Kidney (tissue), 14 donors: ENCODE results near the gene MRPL23. TPM values are rescaled to one million over a fixed set of nuclear protein-coding genes. Genes with fewer than 3 reads are reported as not detected.

ENCODE experiments used
- DNase-seq, 5 donors: peaks; one replicate each; pipeline ENCODE4 v3.0.0-alpha.2; 2013 to 2020
- FAIRE-seq: peaks from 2 replicates; lab custom pipeline; 2012; peaks lifted over from hg19 to GRCh38; lab: Jason Lieb, UNC
- H3K27ac ChIP-seq, 2 donors: one replicate each; pipeline ENCODE4 v1.7.0; 2013; ENCODE audit warnings: low read depth in 2 of 2, low read length in 2 of 2, inconsistent platforms in 1 of 2
- H3K27me3 ChIP-seq: one replicate; pipeline ENCODE4 v1.7.1; 2013; ENCODE audit warnings: low read length, inconsistent platforms; ENCODE audit not compliant: control insufficient read depth, insufficient read depth
- H3K36me3 ChIP-seq, 3 donors: one replicate each; pipeline versions ENCODE4 v1.7.0 to v1.7.1; 2013; ENCODE audit warnings: low read length in 3 of 3, control low read depth in 1 of 3, inconsistent platforms in 1 of 3; ENCODE audit not compliant: insufficient read depth in 3 of 3, control insufficient read depth in 2 of 3
- H3K4me1 ChIP-seq, 3 donors: one replicate each; pipeline versions ENCODE4 v1.7.0 to v1.7.1; 2013; ENCODE audit warnings: low read length in 3 of 3, inconsistent platforms in 1 of 3, low read depth in 1 of 3; ENCODE audit not compliant: control insufficient read depth in 2 of 3, insufficient read depth in 2 of 3
- H3K4me3 ChIP-seq, 3 donors: one replicate each; pipeline versions ENCODE4 v1.7.0 to v1.8.1; 2013; ENCODE audit warnings: low read length in 3 of 3, control low read depth in 1 of 3, inconsistent platforms in 1 of 3
- H3K9ac ChIP-seq, 3 donors: one replicate each; pipeline versions ENCODE4 v1.7.0 to v1.7.1; 2013; ENCODE audit warnings: low read length in 3 of 3, control low read depth in 1 of 3, inconsistent platforms in 1 of 3
- H3K9me3 ChIP-seq, 3 donors: one replicate each; pipeline versions ENCODE4 v1.7.0 to v1.7.1; 2013; ENCODE audit warnings: low read length in 3 of 3, control low read depth in 1 of 3, inconsistent platforms in 1 of 3; ENCODE audit not compliant: control insufficient read depth in 2 of 3, insufficient read depth in 1 of 3
- intact Hi-C: fragments of 100-400 bp; cut with DNase I; formaldehyde crosslinking; loops from one replicate; pipeline ENCODE4 v1.11.1; 2022
- polyA plus RNA-seq: library from polyadenylated mRNA; stranded (reverse); fragments of 350-450 nt; fragmentation: Illumina TruSeq; extraction: RNeasy Lipid Tissue Mini Kit (QIAGEN cat#74804); gene quantifications from one replicate; pipeline ENCODE4 v1.2.3, GENCODE V29; 2014; ENCODE audit warnings: low read depth, low replicate concordance; ENCODE audit not compliant: insufficient read depth
- total RNA-seq: library from RNA; stranded (reverse); fragmentation: NEBNext Ultra II Directional; extraction: Animal tissue kit (Norgen Biotek cat#: 25700); gene quantifications from one replicate; pipeline ENCODE4 v1.2.1, GENCODE V29; 2021
- TF ChIP-seq, protein P1 (sequence below): IDR thresholded peaks from 3 replicates; pipeline ENCODE4 v1.5.1; 2012; ENCODE audit warnings: mild to moderate bottlenecking, moderate library complexity, borderline replicate concordance; ENCODE audit not compliant: insufficient read depth; ENCODE audit errors: extremely low read depth
- donor health status: control.
- donor health status: control.
- donor health status: control.
- donor health status: control.
- donor health status: control.
- donor health status: DM: yes; HTN: yes; CAD: no.
- donor health status: Normal renal cell carcinoma (clear cell type).

The MRPL23 gene
- total and polyA plus RNA-seq, 2 donors from 2014 or later, result 45.9 to 183 TPM

DNA sequence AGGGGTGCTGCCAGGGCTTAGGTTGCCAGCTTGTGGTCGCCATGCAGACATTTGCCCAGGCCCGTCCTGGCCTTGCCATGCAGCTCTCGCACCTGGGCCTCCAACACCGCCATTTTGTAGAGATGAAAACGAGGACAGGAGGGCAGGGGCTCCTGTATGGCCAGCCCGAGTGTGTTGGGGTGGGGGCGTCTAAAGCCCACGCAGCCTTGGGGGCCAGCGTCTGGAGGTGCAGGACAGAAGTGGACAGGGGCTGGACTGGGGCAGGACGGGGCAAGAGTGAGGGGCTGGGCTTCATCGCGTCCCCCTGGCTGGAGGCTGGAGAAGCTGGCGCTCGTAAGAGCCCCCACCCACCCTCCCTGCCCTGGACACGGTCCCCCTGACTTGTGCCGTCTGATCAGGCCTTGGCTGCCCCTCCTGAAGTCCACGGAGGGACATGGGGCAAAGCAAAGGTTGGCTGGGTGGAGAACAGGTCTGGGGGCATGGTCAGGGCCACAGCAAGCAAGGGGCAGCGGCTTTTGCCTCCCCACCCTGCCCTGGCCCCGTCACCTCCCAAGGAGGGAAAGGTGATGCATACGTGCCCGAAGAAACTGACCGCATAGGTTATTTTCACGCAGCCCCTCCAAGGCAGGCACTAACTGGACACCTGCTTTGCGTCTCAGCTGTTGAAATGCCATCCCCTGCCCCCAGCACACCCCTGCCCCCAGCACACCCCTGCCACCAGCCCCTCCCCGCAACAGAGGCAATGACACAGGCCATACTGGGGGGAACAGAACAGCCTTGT, 26.8 kb upstream of the MRPL23 start:
- Histone ChIP-seq H3K4me3 (no peak overlapping the region), H3K4me1 (no peaks in the 10 kb centered on the region), H3K36me3 (no peaks in the 10 kb centered on the region), H3K27ac (no peak overlapping the region), H3K27me3 (no peaks in the 10 kb centered on the region), H3K9ac (no peak overlapping the region), H3K9me3 (no peaks in the 10 kb centered on the region)
- intact Hi-C loops, result no loop called here
- FAIRE-seq, result no peak
- TF ChIP-seq, protein P1, sequence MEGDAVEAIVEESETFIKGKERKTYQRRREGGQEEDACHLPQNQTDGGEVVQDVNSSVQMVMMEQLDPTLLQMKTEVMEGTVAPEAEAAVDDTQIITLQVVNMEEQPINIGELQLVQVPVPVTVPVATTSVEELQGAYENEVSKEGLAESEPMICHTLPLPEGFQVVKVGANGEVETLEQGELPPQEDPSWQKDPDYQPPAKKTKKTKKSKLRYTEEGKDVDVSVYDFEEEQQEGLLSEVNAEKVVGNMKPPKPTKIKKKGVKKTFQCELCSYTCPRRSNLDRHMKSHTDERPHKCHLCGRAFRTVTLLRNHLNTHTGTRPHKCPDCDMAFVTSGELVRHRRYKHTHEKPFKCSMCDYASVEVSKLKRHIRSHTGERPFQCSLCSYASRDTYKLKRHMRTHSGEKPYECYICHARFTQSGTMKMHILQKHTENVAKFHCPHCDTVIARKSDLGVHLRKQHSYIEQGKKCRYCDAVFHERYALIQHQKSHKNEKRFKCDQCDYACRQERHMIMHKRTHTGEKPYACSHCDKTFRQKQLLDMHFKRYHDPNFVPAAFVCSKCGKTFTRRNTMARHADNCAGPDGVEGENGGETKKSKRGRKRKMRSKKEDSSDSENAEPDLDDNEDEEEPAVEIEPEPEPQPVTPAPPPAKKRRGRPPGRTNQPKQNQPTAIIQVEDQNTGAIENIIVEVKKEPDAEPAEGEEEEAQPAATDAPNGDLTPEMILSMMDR, result no peak
- no peak for DNase-seq

DNA sequence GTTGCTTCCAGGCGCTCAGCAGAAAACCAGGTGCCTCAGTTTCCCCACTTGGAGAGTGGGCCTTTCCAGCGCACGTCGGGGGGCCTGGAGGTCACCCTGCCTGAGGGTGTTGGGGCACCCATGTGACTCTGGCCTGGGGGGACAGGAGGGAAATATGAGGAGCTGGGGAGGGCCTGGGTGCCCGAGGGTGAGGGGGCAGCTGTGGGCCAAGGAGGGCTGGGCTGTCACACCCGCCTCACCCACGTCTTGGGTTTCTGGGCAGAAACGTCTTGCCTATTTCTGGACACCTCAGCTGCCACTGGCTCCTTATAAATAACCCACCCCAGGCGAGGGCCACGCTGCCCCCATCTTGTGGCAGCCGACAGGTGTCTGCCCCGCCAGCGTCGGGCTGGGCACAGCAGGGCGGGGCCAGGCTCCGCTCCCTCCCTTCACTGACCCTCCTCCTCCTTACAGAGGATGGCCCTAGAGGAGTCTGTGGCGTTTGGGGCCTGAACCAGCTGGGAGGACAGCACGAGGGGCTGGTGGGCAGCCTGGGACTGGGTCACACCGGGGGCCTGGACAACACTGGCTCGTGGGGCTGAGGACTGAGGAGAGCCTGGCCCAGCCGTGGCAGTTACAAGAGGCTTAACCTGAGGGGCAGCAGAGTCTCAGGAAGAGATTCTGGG, 26.1 kb upstream of the MRPL23 start:
- no peaks in the 10 kb centered on the region for H3K27me3 ChIP-seq
- H3K9ac ChIP-seq, result no peak overlapping the region
- intact Hi-C loops, result no loop called here
- FAIRE-seq, result no peak
- DNase-seq, result peak in 2 of 5 donors; percentile 48 to 70
- no peaks in the 10 kb centered on the region for H3K4me1 ChIP-seq
- H3K27ac ChIP-seq, result no peak overlapping the region
- H3K9me3 ChIP-seq, result no peaks in the 10 kb centered on the region
- TF ChIP-seq, protein P1, result no peak
- no peaks in the 10 kb centered on the region for H3K36me3 ChIP-seq
- no peak overlapping the region for H3K4me3 ChIP-seq

DNA sequence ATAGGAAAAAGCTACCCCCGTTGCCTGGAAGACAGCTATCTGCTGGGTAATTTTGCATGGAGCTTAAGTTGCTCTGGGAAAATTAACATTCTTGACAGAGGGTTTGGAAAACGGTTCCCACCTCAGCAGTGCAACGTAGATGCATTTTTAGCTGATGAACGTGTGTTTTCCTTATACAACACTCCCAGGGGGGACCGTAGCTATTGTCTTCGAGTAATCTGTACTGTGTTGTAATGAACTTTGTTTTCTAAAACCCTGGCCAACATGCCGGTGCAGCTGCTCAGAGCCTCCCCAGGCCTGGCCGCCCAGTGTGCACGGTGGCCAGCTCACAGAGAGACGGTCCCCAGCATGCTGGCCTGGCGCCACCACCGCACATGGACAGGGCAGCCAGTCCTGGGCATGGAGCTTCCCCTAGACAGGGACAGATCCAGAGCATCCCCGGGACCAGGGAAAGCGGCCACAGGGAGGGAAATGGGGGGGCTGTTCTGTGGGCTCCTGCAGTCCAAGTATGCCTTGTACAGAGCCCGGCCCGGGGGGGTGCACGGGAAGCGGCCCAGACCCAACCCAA, 25.5 kb upstream of the MRPL23 start:
- intact Hi-C loops, result no loop called here
- TF ChIP-seq, protein P1, result no peak
- no peak overlapping the region for H3K9ac ChIP-seq
- H3K27me3 ChIP-seq, result no peaks in the 10 kb centered on the region
- no peaks in the 10 kb centered on the region for H3K9me3 ChIP-seq
- DNase-seq (no peak), FAIRE-seq (no peak)
- H3K4me1 ChIP-seq, result no peaks in the 10 kb centered on the region
- H3K36me3 ChIP-seq, result no peaks in the 10 kb centered on the region
- H3K4me3 ChIP-seq, result no peak overlapping the region
- H3K27ac ChIP-seq, result no peak overlapping the region
